H9 (cell line): ENCODE data around the gene TMEM108. TPM values are rescaled to one million over a fixed set of nuclear protein-coding genes. Genes with fewer than 3 reads are reported as not detected.

Experiments
- DNase-seq: peaks from one replicate; pipeline ENCODE4 v3.0.0-alpha.2; 2017
- H2AFZ ChIP-seq: one replicate; pipeline ENCODE4 v1.6.1; 2013; ENCODE audit warnings: mild to moderate bottlenecking, low read length, control low read depth, moderate library complexity
- H2AK5ac ChIP-seq: 2 replicates; pipeline ENCODE4 v1.6.1; 2013; ENCODE audit warnings: low read length, control low read depth, mixed read lengths; ENCODE audit not compliant: insufficient read length
- H2BK120ac ChIP-seq: one replicate; pipeline ENCODE4 v1.6.1; 2013; ENCODE audit warnings: low read depth, mild to moderate bottlenecking, low read length, control low read depth, inconsistent platforms; ENCODE audit not compliant: poor library complexity, severe bottlenecking
- H2BK12ac ChIP-seq: 2 replicates; pipeline ENCODE4 v1.6.1; 2013; ENCODE audit warnings: low read length, control low read depth, mixed read lengths, low read depth; ENCODE audit not compliant: insufficient read length
- H2BK15ac ChIP-seq: 2 replicates; pipeline ENCODE4 v1.6.1; 2013; ENCODE audit warnings: low read depth, low read length, control low read depth
- H2BK20ac ChIP-seq: one replicate; pipeline ENCODE4 v1.6.1; 2013; ENCODE audit warnings: low read depth, mild to moderate bottlenecking, low read length, control low read depth, inconsistent platforms; ENCODE audit not compliant: poor library complexity, severe bottlenecking
- H2BK5ac ChIP-seq: 2 replicates; pipeline ENCODE4 v1.6.1; 2013; ENCODE audit warnings: low read length, control low read depth, mixed read lengths; ENCODE audit not compliant: insufficient read length
- H3K14ac ChIP-seq: 2 replicates; pipeline ENCODE4 v1.6.1; 2013; ENCODE audit warnings: low read length, control low read depth; ENCODE audit not compliant: insufficient read depth
- H3K18ac ChIP-seq: 2 replicates; pipeline ENCODE4 v1.6.1; 2013; ENCODE audit warnings: low read depth, mild to moderate bottlenecking, mixed read lengths, low read length, control low read depth; ENCODE audit not compliant: insufficient read length
- H3K23ac ChIP-seq: 2 replicates; pipeline ENCODE4 v1.6.1; 2013; ENCODE audit warnings: low read length, control low read depth, mixed read lengths, low read depth; ENCODE audit not compliant: insufficient read length
- H3K23me2 ChIP-seq: 2 replicates; pipeline ENCODE4 v1.6.1; 2013; ENCODE audit warnings: low read depth, mild to moderate bottlenecking, mixed read lengths, low read length, control low read depth; ENCODE audit not compliant: insufficient read length, poor library complexity, severe bottlenecking
- H3K27ac ChIP-seq: 2 replicates; pipeline ENCODE4 v1.5.1; 2013; ENCODE audit warnings: low read length, control low read depth, mixed read lengths, low read depth; ENCODE audit not compliant: insufficient read length
- H3K27me3 ChIP-seq: 2 replicates; pipeline ENCODE4 v1.6.1; 2013; ENCODE audit warnings: low read length, control low read depth, inconsistent platforms; ENCODE audit not compliant: insufficient read depth
- H3K4ac ChIP-seq: 2 replicates; pipeline ENCODE4 v1.6.1; 2013; ENCODE audit warnings: low read depth, mild to moderate bottlenecking, control low read depth, inconsistent platforms, low read length, moderate library complexity
- H3K4me1 ChIP-seq: 2 replicates; pipeline ENCODE4 v1.6.1; 2013; ENCODE audit warnings: low read length, control low read depth, inconsistent platforms; ENCODE audit not compliant: insufficient read depth
- H3K4me2 ChIP-seq: 2 replicates; pipeline ENCODE4 v1.6.1; 2013; ENCODE audit warnings: low read length, control low read depth, mixed read lengths; ENCODE audit not compliant: insufficient read length, insufficient read depth
- H3K56ac ChIP-seq: 2 replicates; pipeline ENCODE4 v1.6.1; 2013; ENCODE audit warnings: low read depth, mild to moderate bottlenecking, mixed read lengths, low read length, control low read depth; ENCODE audit not compliant: insufficient read length
- H3K79me1 ChIP-seq: 2 replicates; pipeline ENCODE4 v1.6.1; 2013; ENCODE audit warnings: low read depth, mild to moderate bottlenecking, moderate library complexity, low read length, control low read depth, inconsistent platforms; ENCODE audit not compliant: insufficient read depth, poor library complexity, severe bottlenecking
- H3K79me2 ChIP-seq: 2 replicates; pipeline ENCODE4 v1.6.1; 2013; ENCODE audit warnings: low read length, control low read depth, inconsistent platforms; ENCODE audit not compliant: insufficient read depth
- H3K9ac ChIP-seq: 2 replicates; pipeline ENCODE4 v1.6.1; 2013; ENCODE audit warnings: low read length, control low read depth, mixed read lengths; ENCODE audit not compliant: insufficient read length; ENCODE audit errors: extremely low read depth
- H3K9me3 ChIP-seq: one replicate; pipeline ENCODE4 v1.6.1; 2013; ENCODE audit warnings: low read depth, low read length, inconsistent platforms; ENCODE audit not compliant: control insufficient read depth
- H3T11ph ChIP-seq: one replicate; pipeline ENCODE4 v1.6.1; 2013; ENCODE audit warnings: mild to moderate bottlenecking, low read length, control low read depth, inconsistent platforms
- H4K20me1 ChIP-seq: one replicate; pipeline ENCODE4 v1.6.1; 2013; ENCODE audit not compliant: control insufficient read depth, insufficient read length, insufficient read depth
- H4K5ac ChIP-seq: 2 replicates; pipeline ENCODE4 v1.6.1; 2013; ENCODE audit warnings: low read depth, mild to moderate bottlenecking, mixed read lengths, low read length, control low read depth; ENCODE audit not compliant: insufficient read length
- H4K8ac ChIP-seq: replicated peaks from 2 replicates; pipeline ENCODE4 v1.6.1; 2013; ENCODE audit warnings: low read length, control low read depth, mixed read lengths, low read depth; ENCODE audit not compliant: insufficient read length
- H4K91ac ChIP-seq: 2 replicates; pipeline ENCODE4 v1.6.1; 2013; ENCODE audit warnings: low read depth, mild to moderate bottlenecking, moderate library complexity, mixed read lengths, low read length, control low read depth; ENCODE audit not compliant: insufficient read length
- H3K27ac Mint-ChIP-seq, 3 experiments: 2 replicates in 2 of 3; 3 replicates in 1 of 3; pipeline ENCODE4 v1.8.0; 2020 to 2021; ENCODE audit warnings: mixed read lengths in 3 of 3, mild to moderate bottlenecking in 1 of 3, moderate library complexity in 1 of 3
- H3K27me3 Mint-ChIP-seq: 2 replicates; pipeline ENCODE4 v1.8.0; 2021; ENCODE audit warnings: low read depth, mild to moderate bottlenecking, moderate library complexity, mixed read lengths
- H3K36me3 Mint-ChIP-seq, 3 experiments: 2 replicates in 2 of 3; 3 replicates in 1 of 3; pipeline ENCODE4 v1.8.0; 2020 to 2021; ENCODE audit warnings: low read depth in 3 of 3, mixed read lengths in 3 of 3; ENCODE audit not compliant: insufficient read depth in 1 of 3
- H3K4me1 Mint-ChIP-seq, 2 experiments: 2 replicates each; pipeline ENCODE4 v1.8.0; 2020; ENCODE audit warnings: mixed read lengths in 2 of 2
- H3K4me3 Mint-ChIP-seq, 2 experiments: 2 replicates in 1 of 2; 3 replicates in 1 of 2; pipeline ENCODE4 v1.8.0; 2020 to 2021; ENCODE audit warnings: mild to moderate bottlenecking in 2 of 2, mixed read lengths in 2 of 2, moderate library complexity in 1 of 2
- H3K9me3 Mint-ChIP-seq, 2 experiments: 2 replicates in 1 of 2; 3 replicates in 1 of 2; pipeline ENCODE4 v1.8.0; 2020; ENCODE audit warnings: mild to moderate bottlenecking in 2 of 2, mixed read lengths in 2 of 2, moderate library complexity in 1 of 2
- WGBS: extraction: QIAGEN DNeasy Blood & Tissue Kit; methylation state at CpG from one replicate; pipeline ENCODE4 v1.1.7; 2013; ENCODE audit warnings: missing lambda C conversion rate, low lambda C conversion rate, mixed read lengths; ENCODE audit not compliant: insufficient read length; ENCODE audit errors: extremely low coverage; 5-methylcytosine and 5-hydroxymethylcytosine counted together
- total RNA-seq: library from RNA; stranded (reverse); gene quantifications from 2 replicates; pipeline ENCODE4 v1.2.1, GENCODE V29; 2021
- TF ChIP-seq, protein P1 (sequence below): fragments of 200-600 bp; sonication (generic); conservative IDR thresholded peaks from 3 replicates; pipeline ENCODE4 v1.8.0; 2021; ENCODE audit warnings: antibody characterized with exemption, mild to moderate bottlenecking

The TMEM108 gene
- total RNA-seq, 1 experiment from 2014 or later = 5.0 TPM

DNA sequence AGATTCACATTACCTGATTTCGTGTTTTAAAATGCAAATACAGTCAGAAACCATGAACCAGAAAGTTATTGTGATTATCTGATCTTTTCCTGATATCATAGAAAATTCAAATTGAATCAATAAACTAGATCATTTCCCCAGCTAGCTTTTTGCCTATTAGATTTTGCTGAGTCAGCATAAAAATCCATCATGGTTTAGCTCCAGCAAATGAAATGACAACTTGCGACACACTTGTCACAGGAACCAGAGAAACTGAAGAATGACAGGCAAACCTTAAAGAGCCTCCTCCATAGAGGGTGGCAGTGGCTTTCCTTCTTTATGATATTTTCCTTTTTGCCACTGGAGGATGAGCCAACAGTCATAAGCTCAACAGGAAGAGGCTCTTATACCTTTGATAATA lies 30.6 kb upstream of the TMEM108 start:
- Histone ChIP-seq H2BK5ac (no peak overlapping the region), H3K79me1 (no peaks in the 10 kb centered on the region), H2AFZ (no peak overlapping the region), H2AK5ac (no peak overlapping the region), H3K27ac (no peak overlapping the region), H3K56ac (no peak overlapping the region), H3K9me3 (no peaks in the 10 kb centered on the region), H3K4me2 (no peak overlapping the region), H3K23me2 (no peaks in the 10 kb centered on the region), H2BK15ac (no peak overlapping the region), H4K20me1 (no peaks in the 10 kb centered on the region), H2BK12ac (no peak overlapping the region), H3T11ph (no peak overlapping the region), H3K4ac (no peak overlapping the region), H2BK120ac (no peak overlapping the region), H3K4me1 (no peaks in the 10 kb centered on the region), H3K79me2 (no peaks in the 10 kb centered on the region), H3K27me3 (no peaks in the 10 kb centered on the region), H4K8ac (no peak overlapping the region), H4K91ac (no peak overlapping the region), H2BK20ac (no peak overlapping the region), H3K9ac (no peak overlapping the region), H3K18ac (no peak overlapping the region), H4K5ac (no peak overlapping the region), H3K14ac (no peak overlapping the region), H3K23ac (no peak overlapping the region)
- no CpG with 5 or more reads among the region's 2 CpGs for WGBS
- Mint-ChIP-seq H3K9me3 (peaks cover 52 to 58% of the 10 kb centered on the region in 2 experiments), H3K27me3 (peaks cover 2% of the 10 kb centered on the region), H3K36me3 (peaks cover 26 to 45% (median 27%) of the 10 kb centered on the region in 3 experiments), H3K27ac (no peak overlapping the region), H3K4me1 (no peaks in the 10 kb centered on the region), H3K4me3 (no peak overlapping the region)
- no peak for DNase-seq
- TF ChIP-seq, protein P1, sequence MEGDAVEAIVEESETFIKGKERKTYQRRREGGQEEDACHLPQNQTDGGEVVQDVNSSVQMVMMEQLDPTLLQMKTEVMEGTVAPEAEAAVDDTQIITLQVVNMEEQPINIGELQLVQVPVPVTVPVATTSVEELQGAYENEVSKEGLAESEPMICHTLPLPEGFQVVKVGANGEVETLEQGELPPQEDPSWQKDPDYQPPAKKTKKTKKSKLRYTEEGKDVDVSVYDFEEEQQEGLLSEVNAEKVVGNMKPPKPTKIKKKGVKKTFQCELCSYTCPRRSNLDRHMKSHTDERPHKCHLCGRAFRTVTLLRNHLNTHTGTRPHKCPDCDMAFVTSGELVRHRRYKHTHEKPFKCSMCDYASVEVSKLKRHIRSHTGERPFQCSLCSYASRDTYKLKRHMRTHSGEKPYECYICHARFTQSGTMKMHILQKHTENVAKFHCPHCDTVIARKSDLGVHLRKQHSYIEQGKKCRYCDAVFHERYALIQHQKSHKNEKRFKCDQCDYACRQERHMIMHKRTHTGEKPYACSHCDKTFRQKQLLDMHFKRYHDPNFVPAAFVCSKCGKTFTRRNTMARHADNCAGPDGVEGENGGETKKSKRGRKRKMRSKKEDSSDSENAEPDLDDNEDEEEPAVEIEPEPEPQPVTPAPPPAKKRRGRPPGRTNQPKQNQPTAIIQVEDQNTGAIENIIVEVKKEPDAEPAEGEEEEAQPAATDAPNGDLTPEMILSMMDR = no peak
